SU-DHL-6 (cell line): Measurements from ENCODE around the gene ERRFI1.

Experiments
- H2AFZ ChIP-seq: fragments of 200-600 bp; sonication (generic); 2 replicates; pipeline ENCODE4 v1.6.1; 2014; ENCODE audit warnings: low read depth, mild to moderate bottlenecking, moderate library complexity, mixed read lengths, antibody characterized with exemption, low read length; ENCODE audit not compliant: severe bottlenecking
- H3F3A ChIP-seq: fragments of 200-600 bp; shearing (Covaris generic); 2 replicates; pipeline ENCODE4 v1.6.0; 2016; ENCODE audit warnings: antibody characterized with exemption, mild to moderate bottlenecking; ENCODE audit not compliant: insufficient read depth
- H3K27ac ChIP-seq: fragments of 200-600 bp; sonication (generic); 2 replicates; pipeline ENCODE4 v1.5.1; 2016; ENCODE audit warnings: low read depth, mild to moderate bottlenecking, low read length, moderate library complexity, mixed read lengths
- H3K27me3 ChIP-seq: fragments of 200-600 bp; sonication (generic), shearing (Covaris generic); 2 replicates; pipeline ENCODE4 v1.6.0; 2014; ENCODE audit warnings: mild to moderate bottlenecking, low read length
- H3K36me3 ChIP-seq: fragments of 200-600 bp; sonication (generic); 2 replicates; pipeline ENCODE4 v1.6.1; 2014; ENCODE audit warnings: mild to moderate bottlenecking, low read length, mixed read lengths
- H3K4me2 ChIP-seq: fragments of 300-600, 200-600 bp; shearing (Covaris generic), sonication (generic); 2 replicates; pipeline ENCODE4 v1.6.0; 2014; ENCODE audit warnings: low read length, low read depth, mild to moderate bottlenecking; ENCODE audit not compliant: poor library complexity, severe bottlenecking
- H3K4me3 ChIP-seq: fragments of 200-600 bp; sonication (generic); 2 replicates; pipeline ENCODE4 v1.5.1; 2014; ENCODE audit warnings: antibody characterized with exemption, low read length, mild to moderate bottlenecking, mixed read lengths; ENCODE audit not compliant: insufficient read depth, poor library complexity, severe bottlenecking
- H3K79me2 ChIP-seq: fragments of 200-600 bp; sonication (generic); 2 replicates; pipeline ENCODE4 v1.6.1; 2014; ENCODE audit warnings: mild to moderate bottlenecking, low read length, moderate library complexity; ENCODE audit not compliant: insufficient read depth
- H3K9ac ChIP-seq: fragments of 200-600 bp; sonication (generic); 2 replicates; pipeline ENCODE4 v1.7.0; 2014; ENCODE audit warnings: mild to moderate bottlenecking, low read length
- H3K9me2 ChIP-seq: fragments of 200-600 bp; sonication (generic); replicated peaks from 2 replicates; pipeline ENCODE4 v1.6.1; 2014; ENCODE audit warnings: low read length; ENCODE audit not compliant: insufficient read depth
- H3K9me3 ChIP-seq: fragments of 200-600 bp; sonication (generic); 2 replicates; pipeline ENCODE4 v1.6.1; 2014; ENCODE audit warnings: low read length, mixed read lengths; ENCODE audit not compliant: insufficient read depth
- H4K20me1 ChIP-seq: fragments of 200-600 bp; sonication (generic); 2 replicates; pipeline ENCODE4 v1.6.1; 2014; ENCODE audit warnings: low read depth, mild to moderate bottlenecking, antibody characterized with exemption, low read length, moderate library complexity, mixed read lengths
- CTCF ChIP-seq: fragments of 200-600 bp; sonication (generic); IDR thresholded peaks from one replicate; pipeline ENCODE4 v1.5.1; 2017; ENCODE audit warnings: antibody characterized with exemption, mild to moderate bottlenecking, low read length, moderate library complexity; ENCODE audit not compliant: insufficient read depth, poor library complexity, severe bottlenecking
- EZH2phosphoT487 ChIP-seq: fragments of 200-600 bp; sonication (generic), shearing (Covaris generic); conservative IDR thresholded peaks from 2 replicates; pipeline ENCODE4 v1.6.1; 2018; ENCODE audit warnings: mild to moderate bottlenecking, antibody characterized with exemption, low read length, moderate library complexity, mixed read lengths

ERRFI1 gene

GRCh38 chr1:7989762-7990428 is 36.2 kb downstream of the ERRFI1 start:
- Histone ChIP-seq H3K27ac (no peak overlapping the region), H3K4me2 (no peak overlapping the region)

GRCh38 chr1:7988576-7988975 is 37.5 kb downstream of the ERRFI1 start:
- Histone ChIP-seq H3K27ac (no peak overlapping the region), H3K9me2 (no peaks in the 10 kb centered on the region), H4K20me1 (no peaks in the 10 kb centered on the region), H3K4me2 (no peak overlapping the region), H3K79me2 (no peaks in the 10 kb centered on the region), H2AFZ (no peak overlapping the region), H3K9ac (no peak overlapping the region), H3K4me3 (no peak overlapping the region), H3K27me3 (no peaks in the 10 kb centered on the region), H3K36me3 (0 out of 2 replicates have a peak, but pooled peaks cover 4% of the 10 kb centered on the region), H3F3A (no peaks in the 10 kb centered on the region), H3K9me3 (no peaks in the 10 kb centered on the region)
- TF ChIP-seq CTCF: no peak
- TF ChIP-seq EZH2phosphoT487: no peak

More at GRCh38 chr1:7989762-7990428, 36.2 kb downstream of the ERRFI1 start:
- Histone ChIP-seq H3K9ac (no peak overlapping the region), H4K20me1 (no peaks in the 10 kb centered on the region), H3K9me3 (no peaks in the 10 kb centered on the region), H2AFZ (no peak overlapping the region), H3F3A (no peaks in the 10 kb centered on the region), H3K27me3 (no peaks in the 10 kb centered on the region), H3K9me2 (no peaks in the 10 kb centered on the region), H3K79me2 (no peaks in the 10 kb centered on the region), H3K36me3 (0 out of 2 replicates have a peak, but pooled peaks cover 4% of the 10 kb centered on the region), H3K4me3 (no peak overlapping the region)
- TF ChIP-seq CTCF (no peak), EZH2phosphoT487 (no peak)

- Histone ChIP-seq H3K9me3 (no peaks in the 10 kb centered on the region), H3F3A (no peaks in the 10 kb centered on the region), H3K9ac (no peak overlapping the region), H3K79me2 (no peaks in the 10 kb centered on the region; the same call in 1 of the 2 replicates), H4K20me1 (no peaks in the 10 kb centered on the region), H3K9me2 (no peaks in the 10 kb centered on the region), H3K4me3 (no peak overlapping the region), H2AFZ (no peak overlapping the region), H3K27me3 (no peaks in the 10 kb centered on the region), H3K27ac (no peak overlapping the region), H3K4me2 (no peak overlapping the region), H3K36me3 (peaks cover 7% of the 10 kb centered on the region; the same call in 1 of the 2 replicates)
- TF ChIP-seq CTCF (no peak), EZH2phosphoT487 (no peak)
These were observed 38.6 kb downstream of the ERRFI1 start for GRCh38 chr1:7987528-7987927.
